ENCODE data around the gene CREBBP.

CREBBP gene

GRCh38 chr16:3873482-3874173, 6.9 kb downstream of the CREBBP start:
- TF ChIP-seq CTCF (IDR thresholded peaks at IDR 0.05) = no peak
- Histone ChIP-seq H3K36me3 (ENCODE audit: control insufficient read depth, insufficient read depth, low read length) (no peaks in the 10 kb centered on the region), H3K9me3 (ENCODE audit: control insufficient read depth, low read length) (no peaks in the 10 kb centered on the region), H3K27me3 (ENCODE audit: control insufficient read depth, insufficient read depth, low read length) (no peaks in the 10 kb centered on the region), H3K4me2 (ENCODE audit: low read length) (no peak overlapping the region), H3K9ac (no peak overlapping the region), H3K27ac (no peak overlapping the region), H3K79me2 (peaks cover 97% of the 10 kb centered on the region), H3K4me1 (peaks cover 44% of the 10 kb centered on the region), H3K4me3 (ENCODE audit: low read depth, low read length) (no peak overlapping the region), H2AFZ (no peak overlapping the region)

GRCh38 chr16:3872216-3872895, 8.2 kb downstream of the CREBBP start:
- Histone ChIP-seq H3K9me3 (ENCODE audit: control insufficient read depth, low read length) (no peaks in the 10 kb centered on the region), H3K79me2 (peaks cover 92% of the 10 kb centered on the region), H3K27ac (no peak overlapping the region), H3K4me3 (ENCODE audit: low read depth, low read length) (no peak overlapping the region), H3K9ac (no peak overlapping the region), H3K4me1 (peaks cover 35% of the 10 kb centered on the region), H3K4me2 (ENCODE audit: low read length) (no peak overlapping the region), H2AFZ (no peak overlapping the region), H3K36me3 (ENCODE audit: control insufficient read depth, insufficient read depth, low read length) (no peaks in the 10 kb centered on the region), H3K27me3 (ENCODE audit: control insufficient read depth, insufficient read depth, low read length) (no peaks in the 10 kb centered on the region)
- TF ChIP-seq CTCF (IDR thresholded peaks at IDR 0.05) = no peak

- Histone ChIP-seq H3K4me3 (ENCODE audit: low read depth, low read length) (no peak overlapping the region), H3K79me2 (peaks cover 89% of the 10 kb centered on the region), H3K27ac (no peak overlapping the region), H3K27me3 (ENCODE audit: control insufficient read depth, insufficient read depth, low read length) (no peaks in the 10 kb centered on the region), H3K9me3 (ENCODE audit: control insufficient read depth, low read length) (no peaks in the 10 kb centered on the region), H3K36me3 (ENCODE audit: control insufficient read depth, insufficient read depth, low read length) (no peaks in the 10 kb centered on the region), H3K4me2 (ENCODE audit: low read length) (no peak overlapping the region), H2AFZ (no peak overlapping the region), H3K9ac (no peak overlapping the region), H3K4me1 (peaks cover 25% of the 10 kb centered on the region)
- TF ChIP-seq CTCF (IDR thresholded peaks at IDR 0.05) = no peak
Observed at GRCh38 chr16:3868967-3869366, 11.5 kb downstream of the CREBBP start.

- H3K9me3 ChIP-seq (ENCODE audit: control insufficient read depth, low read length) = no peaks in the 10 kb centered on the region
- no peak overlapping the region for H3K27ac ChIP-seq
- H3K27me3 ChIP-seq (ENCODE audit: control insufficient read depth, insufficient read depth, low read length) = no peaks in the 10 kb centered on the region
- no peak for TF ChIP-seq CTCF (IDR thresholded peaks at IDR 0.05)
- no peak overlapping the region for H3K4me3 ChIP-seq (ENCODE audit: low read depth, low read length)
- H3K4me1 ChIP-seq = peaks cover 23% of the 10 kb centered on the region
- no peak overlapping the region for H3K9ac ChIP-seq
- H3K79me2 ChIP-seq = peaks cover 88% of the 10 kb centered on the region
- no peak overlapping the region for H2AFZ ChIP-seq
- no peak overlapping the region for H3K4me2 ChIP-seq (ENCODE audit: low read length)
- H3K36me3 ChIP-seq (ENCODE audit: control insufficient read depth, insufficient read depth, low read length) = no peaks in the 10 kb centered on the region
Observed at GRCh38 chr16:3868556-3868955, 12.0 kb downstream of the CREBBP start.
